ENCODE results near the gene ARID3C. TPM values are rescaled to one million over a fixed set of nuclear protein-coding genes. Genes with fewer than 3 reads are reported as not detected.
A peak's percentile ranks its signal among the peaks of the same experiment; 100 is the strongest.

Gene ARID3C
- total RNA-seq, 2 donors from 2014 or later, result not detected

GRCh38 chr9:34591917-34592866 lies 36.7 kb downstream of the ARID3C start:
- no peak overlapping the region for H3K27ac ChIP-seq
- intact Hi-C loops (cut with DNase I), result loop anchor here (5.0 to 10.0 kb wide), 2 partner anchors 157 to 185 kb away; no protein-coding TSS in a partner anchor
- H3K27me3 ChIP-seq, result peaks cover 0 to 3% of the 10 kb centered on the region in 2 donors
- H3K9me3 ChIP-seq, result no peaks in the 10 kb centered on the region
- 32 to 35% methylated on average over 12 to 16 of the region's 16 CpGs for WGBS, 2 donors
- no peak overlapping the region for H3K4me3 ChIP-seq
- no peak for DNase-seq
- H3K36me3 ChIP-seq (replicated peaks in 1 of 2; ENCODE audit: insufficient read depth in 1 of 2, low read depth in 2 of 2), result no peaks in the 10 kb centered on the region
- TF ChIP-seq CTCF (IDR thresholded peaks at IDR 0.05) (peak in 1 of 7 experiments; percentile 1), POLR2A (IDR thresholded peaks at IDR 0.05) (no peak)
- ATAC-seq, result no peak
- peaks cover 40% of the 10 kb centered on the region for H3K4me1 ChIP-seq

GRCh38 chr9:34591248-34591916 lies 37.5 kb downstream of the ARID3C start:
- no peaks in the 10 kb centered on the region for H3K9me3 ChIP-seq
- peaks cover 3 to 4% of the 10 kb centered on the region in 2 donors for H3K27me3 ChIP-seq
- peaks cover 40% of the 10 kb centered on the region for H3K4me1 ChIP-seq
- peak; percentile 89 for ATAC-seq
- H3K36me3 ChIP-seq (replicated peaks in 1 of 2; ENCODE audit: insufficient read depth in 1 of 2, low read depth in 2 of 2), result no peaks in the 10 kb centered on the region
- H3K4me3 ChIP-seq, result no peak overlapping the region
- intact Hi-C loops (cut with DNase I), result loop anchor here (5.0 to 10.0 kb wide), 2 partner anchors 157 to 184 kb away; no protein-coding TSS in a partner anchor
- 0 to 7% methylated on average over 1 to 60 of the region's 60 CpGs for WGBS, 2 donors
- no peak overlapping the region for H3K27ac ChIP-seq
- peak; percentile 80 to 86 (median 84) for DNase-seq
- TF ChIP-seq POLR2A (IDR thresholded peaks at IDR 0.05) (no peak), CTCF (IDR thresholded peaks at IDR 0.05) (peak; percentile 84 to 91 (median 89))

GRCh38 chr9:34590381-34591247 lies 38.3 kb downstream of the ARID3C start:
- H3K9me3 ChIP-seq, result no peaks in the 10 kb centered on the region
- H3K27me3 ChIP-seq, result peaks cover 3 to 10% of the 10 kb centered on the region in 2 donors
- 19 to 20% methylated on average over 29 to 40 of the region's 40 CpGs for WGBS, 2 donors
- ATAC-seq, result no peak
- no peak overlapping the region for H3K27ac ChIP-seq
- intact Hi-C loops (cut with DNase I), result loop anchor here (5.0 to 10.0 kb wide), 2 partner anchors 156 to 183 kb away; no protein-coding TSS in a partner anchor
- TF ChIP-seq POLR2A (IDR thresholded peaks at IDR 0.05), result no peak
- H3K4me1 ChIP-seq, result peaks cover 40% of the 10 kb centered on the region
- no peaks in the 10 kb centered on the region for H3K36me3 ChIP-seq (replicated peaks in 1 of 2; ENCODE audit: insufficient read depth in 1 of 2, low read depth in 2 of 2)
- peak in 2 of 4 donors; percentile 14 to 19 for DNase-seq
- H3K4me3 ChIP-seq, result no peak overlapping the region

GRCh38 chr9:34589636-34590380 lies 39.1 kb downstream of the ARID3C start, which contains the start of gene CNTFR:
TSS of gene CNTFR (minus strand) at chr9:34589724. CDS start at chr9:34568981, 20,743 bp downstream.
- Histone ChIP-seq H3K4me1 (peaks cover 40% of the 10 kb centered on the region), H3K36me3 (replicated peaks in 1 of 2; ENCODE audit: insufficient read depth in 1 of 2, low read depth in 2 of 2) (no peaks in the 10 kb centered on the region), H3K27ac (no peak within 1 kb of the TSS), H3K27me3 (peaks cover 3 to 10% of the 10 kb centered on the region in 2 donors), H3K4me3 (no peak within 1 kb of the TSS), H3K9me3 (no peaks in the 10 kb centered on the region)
- TF ChIP-seq CTCF (IDR thresholded peaks at IDR 0.05), result no peak
- TF ChIP-seq POLR2A (IDR thresholded peaks at IDR 0.05), result no peak
- ATAC-seq (peak; percentile 12), DNase-seq (peak in 1 of 4 donors; percentile 40)
- 0 to 1% methylated on average over 3 to 103 of the region's 104 CpGs for WGBS, 2 donors
- intact Hi-C loops (cut with DNase I), result loop anchor here (5.0 to 10.0 kb wide), 3 partner anchors 38 to 183 kb away; no protein-coding TSS in a partner anchor

Measured in body of pancreas (tissue), 4 donors.